NCI-H82 treated with DMSO at 0.1 percent for 48 hours (cell line): Measurements from ENCODE around the gene NKAIN2.
"Not testable (repeated sequence)": the region's sequence is repeated elsewhere in the genome, so short reads cannot be mapped to it uniquely, and the experiment has no call there.

Experiments used
- DNase-seq: peaks from one replicate; lab custom pipeline; 2025; ENCODE audit not compliant: unreplicated experiment; lab: John Stamatoyannopoulos, UW

NKAIN2 gene

GRCh38 chr6:124737804-124738203 is 934.1 kb downstream of the NKAIN2 start:
- not testable (repeated sequence) for DNase-seq

DNA sequence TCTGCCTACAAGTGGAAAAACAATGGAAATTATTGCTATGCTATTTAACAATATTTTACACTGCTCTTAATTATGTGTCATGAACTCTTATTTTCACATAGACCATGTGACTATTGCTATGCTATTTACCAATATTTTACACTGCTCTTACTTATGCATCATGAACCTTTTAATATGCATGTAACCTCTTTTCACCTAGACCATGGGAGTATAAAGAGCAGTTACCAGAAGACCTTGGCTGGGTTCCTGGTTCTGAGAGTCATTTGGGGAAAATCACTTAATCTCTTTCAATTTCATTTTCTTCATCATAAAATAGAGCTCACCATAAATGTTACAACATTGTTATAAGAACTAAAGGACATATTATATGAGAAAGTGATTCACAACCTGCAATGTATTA is 934.8 kb downstream of the NKAIN2 start:
- no peak for DNase-seq

DNA sequence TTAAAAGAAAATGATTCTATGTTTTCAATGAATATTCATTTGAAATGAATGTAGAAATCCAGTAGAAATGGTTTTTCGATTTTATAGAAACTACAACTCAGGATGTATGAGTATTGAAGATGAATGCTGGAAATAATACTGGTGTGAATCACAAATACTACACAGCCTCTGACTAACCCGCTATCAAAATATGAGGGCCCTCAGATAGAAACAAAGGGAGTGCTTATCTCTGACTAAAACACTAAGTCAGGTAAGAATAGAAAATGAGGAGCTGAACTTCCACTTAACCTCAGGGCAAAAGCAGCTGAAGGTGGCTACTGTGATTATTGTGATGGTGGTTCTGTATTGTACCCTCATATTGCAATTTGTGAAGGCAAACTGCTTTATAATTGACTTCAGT is 937.7 kb downstream of the NKAIN2 start:
- DNase-seq = no peak

DNA sequence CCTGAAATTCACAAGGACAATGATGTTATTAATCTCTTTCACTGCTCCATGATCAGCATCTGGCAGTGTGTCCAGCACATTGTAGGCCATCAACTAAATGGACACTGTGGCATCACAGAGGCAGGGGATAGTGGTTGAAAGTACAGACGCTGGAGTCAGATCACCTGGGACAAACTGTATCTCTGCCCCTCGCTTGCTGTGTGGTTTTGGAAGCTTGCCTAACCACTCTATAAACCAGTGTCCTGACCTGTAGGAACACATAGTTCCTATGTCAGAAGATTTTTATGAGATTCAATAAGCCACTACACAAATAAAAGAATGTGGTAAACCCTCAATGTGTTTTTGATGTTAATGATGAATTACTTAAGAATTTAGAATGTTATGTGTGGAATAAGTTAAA is 939.3 kb downstream of the NKAIN2 start:
- no peak for DNase-seq

DNA sequence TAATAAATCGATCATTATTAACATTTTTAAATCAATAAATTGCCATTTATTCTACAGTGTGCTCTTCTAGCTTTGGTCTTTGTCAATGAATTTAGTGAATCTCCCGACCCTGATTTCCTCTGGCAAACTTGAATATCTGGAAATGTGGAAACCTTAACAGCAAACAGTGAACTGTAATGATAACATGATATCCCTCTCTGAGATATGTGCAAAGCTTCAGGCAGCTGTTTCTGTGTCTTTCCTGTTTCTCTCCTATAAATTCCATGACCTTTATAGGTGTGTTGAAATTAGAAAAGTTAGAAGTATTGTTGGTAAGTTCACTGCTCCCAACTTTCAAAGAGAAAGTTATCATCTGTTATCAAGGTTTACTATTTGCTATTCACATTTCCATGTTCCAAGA is 939.8 kb downstream of the NKAIN2 start:
- DNase-seq = no peak

DNA sequence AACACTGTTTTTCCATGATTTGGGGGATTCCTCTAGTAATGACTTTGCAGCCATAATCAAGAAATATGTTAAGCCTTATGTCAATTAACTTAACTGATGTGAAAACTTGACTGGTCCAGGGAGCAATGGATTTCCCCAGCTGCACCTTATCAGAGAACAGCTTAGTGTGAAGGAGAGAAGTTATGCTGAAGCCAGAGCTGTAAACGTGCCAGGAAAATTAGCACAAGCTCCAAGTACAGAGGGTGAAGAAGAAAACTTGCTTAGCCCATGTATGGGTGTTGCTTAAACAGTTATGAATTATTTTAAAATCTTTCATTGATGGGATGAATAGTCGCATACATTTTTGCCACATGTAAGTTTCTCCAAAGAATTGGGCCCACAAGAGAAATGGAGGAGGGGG is 943.7 kb downstream of the NKAIN2 start:
- DNase-seq = no peak

- DNase-seq = no peak
Observed at GRCh38 chr6:124748778-124749177, 945.1 kb downstream of the NKAIN2 start.

GRCh38 chr6:124753001-124753400 is 949.3 kb downstream of the NKAIN2 start:
- DNase-seq = no peak

DNA sequence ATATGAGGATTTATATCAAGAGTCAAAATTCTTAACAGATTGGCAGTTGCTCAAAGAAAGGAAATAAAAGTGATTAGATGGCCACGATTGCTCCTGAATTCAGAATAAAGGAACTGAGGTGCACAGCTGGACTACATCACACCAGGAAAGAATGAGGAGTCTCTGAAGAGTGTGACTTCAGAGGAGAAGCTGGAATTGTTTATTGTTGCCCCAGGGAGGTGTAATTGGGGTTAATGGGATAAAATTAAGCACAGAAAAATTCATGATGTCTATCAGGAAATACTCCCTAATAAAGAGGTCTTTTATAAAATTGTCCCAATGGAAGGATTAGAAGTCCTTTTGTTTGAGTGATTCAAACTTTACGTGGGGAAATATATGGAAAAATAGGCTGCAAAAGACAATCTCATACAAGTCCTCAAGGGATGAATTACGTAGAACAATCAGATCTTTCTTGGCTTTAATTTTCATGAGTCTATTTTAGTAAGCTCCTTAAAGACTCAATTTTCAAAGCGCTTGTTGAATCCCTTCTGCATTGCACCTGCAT is 950.0 kb downstream of the NKAIN2 start:
- DNase-seq = no peak

DNA sequence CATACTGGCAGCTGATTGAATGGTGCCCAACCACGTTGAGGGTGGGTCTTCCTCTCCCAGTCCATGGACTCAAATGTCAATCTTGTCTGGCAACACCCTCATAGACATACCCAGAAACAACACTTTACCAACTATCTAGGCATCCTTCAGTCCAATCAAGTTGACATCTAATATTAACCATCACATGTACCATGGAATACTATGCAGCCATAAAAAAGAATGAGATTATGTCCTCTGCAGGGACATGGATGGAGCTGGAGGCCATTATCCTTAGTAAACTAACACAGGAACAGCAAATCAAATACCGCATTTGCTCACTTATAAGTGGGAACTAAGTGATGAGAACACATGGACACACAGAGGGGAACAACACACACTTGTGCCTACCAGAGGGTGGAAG is 951.7 kb downstream of the NKAIN2 start:
- no peak for DNase-seq

DNA sequence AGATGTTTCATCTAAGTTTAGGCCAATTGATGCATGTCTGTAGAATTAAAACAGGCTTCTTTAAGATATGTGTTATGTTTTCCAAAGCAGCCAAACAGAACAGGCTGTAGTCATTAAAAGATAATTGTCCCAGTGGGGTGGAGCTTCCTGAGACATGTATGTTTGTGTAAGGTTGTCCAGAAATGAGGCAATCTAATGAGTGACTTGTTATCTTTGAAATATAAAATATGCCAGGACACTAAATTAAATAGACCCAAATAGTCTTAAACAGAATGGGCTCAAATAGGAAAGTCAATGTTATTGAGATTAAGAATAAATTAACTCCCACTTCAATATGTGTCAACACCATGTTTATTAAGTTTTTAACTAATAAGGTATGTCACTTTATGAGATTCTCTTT is 953.9 kb downstream of the NKAIN2 start:
- DNase-seq = no peak

DNA sequence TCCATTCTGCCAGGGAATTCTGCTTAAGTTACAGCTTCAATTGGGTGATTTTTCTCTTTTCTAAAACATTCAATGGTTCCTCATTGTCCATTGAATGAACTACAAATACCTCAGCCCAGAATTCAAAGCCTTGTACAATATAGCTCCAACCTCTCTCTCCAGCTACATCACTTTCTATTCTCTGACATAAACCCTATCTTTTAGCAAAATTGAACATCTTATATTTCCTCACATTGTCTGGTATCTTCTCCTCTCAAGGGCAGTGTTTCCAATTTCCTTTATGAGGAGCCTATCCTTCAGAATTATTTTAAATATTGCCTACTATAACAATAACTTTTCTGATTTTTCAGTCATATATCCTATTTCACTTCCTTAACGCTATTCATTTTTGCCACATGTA is 955.0 kb downstream of the NKAIN2 start:
- no peak for DNase-seq

DNA sequence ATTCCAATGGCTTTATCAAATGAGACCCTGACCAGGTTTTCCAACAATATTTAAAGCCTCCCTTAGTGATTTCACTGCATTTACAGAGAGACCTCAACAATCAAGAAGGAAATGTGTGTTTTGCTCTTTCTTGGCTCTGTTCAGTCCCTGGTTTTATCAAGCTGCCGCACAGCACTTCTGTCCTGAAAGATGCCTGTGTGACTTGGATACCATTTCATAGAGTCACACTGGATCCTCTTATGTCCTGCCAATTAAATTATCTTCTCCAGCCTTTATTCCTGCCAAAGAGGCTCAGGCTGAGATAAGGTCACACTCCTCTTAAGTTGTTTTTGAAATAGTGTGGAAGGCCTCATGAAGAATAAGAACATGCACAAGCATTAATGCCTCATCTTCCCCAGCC is 961.6 kb downstream of the NKAIN2 start:
- DNase-seq = no peak

DNA sequence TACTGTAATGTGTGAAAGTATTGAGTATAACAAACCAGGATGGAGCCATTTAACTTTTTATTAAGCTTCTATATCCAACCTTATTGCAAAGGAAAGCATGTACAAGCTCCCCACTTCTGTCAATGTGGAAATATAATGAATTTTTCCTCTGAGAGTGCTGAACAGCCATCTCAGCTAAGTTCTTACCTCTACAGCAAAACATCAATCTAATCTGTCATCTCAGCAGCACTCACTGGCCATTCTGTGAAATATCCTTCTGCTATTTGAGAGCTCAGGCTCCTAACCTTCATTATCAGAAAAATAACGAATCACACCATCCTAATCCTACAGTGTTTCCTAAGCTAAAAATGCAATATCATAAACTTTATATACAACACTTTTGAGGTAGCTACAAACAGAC is 964.6 kb downstream of the NKAIN2 start:
- no peak for DNase-seq

DNA sequence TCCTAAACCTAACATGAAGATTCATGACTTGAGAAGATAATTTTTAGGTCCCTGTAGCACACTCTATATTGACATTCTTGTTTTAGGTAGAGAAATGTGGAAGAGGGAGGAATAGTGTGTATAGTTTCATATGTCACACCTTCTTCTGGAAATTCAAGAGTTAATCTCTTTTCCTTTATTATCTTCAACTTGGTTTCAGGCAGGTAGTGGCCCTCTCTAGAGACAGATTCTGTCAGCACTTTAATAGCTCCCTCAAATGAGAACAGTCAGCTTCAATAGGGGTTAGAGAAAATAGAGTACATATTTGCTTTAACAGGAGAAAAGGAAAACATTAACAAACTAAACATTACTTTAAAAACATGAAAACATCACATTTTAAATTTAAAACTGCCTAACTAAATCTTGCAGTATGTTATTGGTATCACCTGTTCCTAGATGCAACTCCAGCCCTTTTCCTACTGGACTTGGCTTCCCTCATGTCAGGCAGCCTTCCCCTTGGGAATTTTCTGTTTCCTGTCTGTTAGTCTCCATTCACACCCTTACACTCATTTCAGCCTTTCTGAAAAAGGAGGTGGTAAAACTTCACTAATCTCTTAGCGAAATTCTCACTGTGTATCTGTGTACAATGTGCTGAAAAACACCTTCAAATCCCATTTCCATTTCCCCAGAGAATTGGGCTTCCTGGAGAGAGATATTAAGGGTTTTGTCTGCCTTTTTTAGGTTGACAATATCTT is 966.3 kb downstream of the NKAIN2 start:
- no peak for DNase-seq

- no peak for DNase-seq
Observed at GRCh38 chr6:124770784-124771183, 967.1 kb downstream of the NKAIN2 start.

DNA sequence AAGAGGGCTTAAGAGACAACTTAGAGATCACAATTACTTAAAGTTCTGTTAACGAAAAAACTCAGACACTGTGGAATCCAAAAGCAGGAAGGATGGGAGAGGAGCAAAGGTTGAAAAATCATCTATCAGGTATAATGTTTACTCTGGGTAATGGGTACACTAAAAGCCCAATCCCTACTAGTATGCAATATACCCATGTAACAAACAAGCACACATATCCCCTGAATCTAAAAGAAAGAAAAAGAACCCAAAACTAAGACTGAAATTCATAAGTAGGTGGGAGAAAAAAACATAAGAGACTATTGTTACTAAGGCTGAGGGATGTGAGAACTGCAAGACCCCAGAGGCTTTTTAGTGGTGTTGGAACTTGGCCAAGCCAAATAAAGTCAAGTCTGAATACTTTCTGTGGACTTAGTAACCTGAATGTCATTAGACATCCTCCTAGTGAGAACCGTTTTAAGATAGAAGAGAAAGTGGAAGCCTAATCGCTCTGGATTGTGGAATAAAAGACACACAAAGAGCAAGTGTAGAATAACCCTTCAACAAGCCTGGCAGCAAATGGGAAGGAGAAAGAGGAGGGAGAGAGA is 969.2 kb downstream of the NKAIN2 start:
- DNase-seq = no peak

DNA sequence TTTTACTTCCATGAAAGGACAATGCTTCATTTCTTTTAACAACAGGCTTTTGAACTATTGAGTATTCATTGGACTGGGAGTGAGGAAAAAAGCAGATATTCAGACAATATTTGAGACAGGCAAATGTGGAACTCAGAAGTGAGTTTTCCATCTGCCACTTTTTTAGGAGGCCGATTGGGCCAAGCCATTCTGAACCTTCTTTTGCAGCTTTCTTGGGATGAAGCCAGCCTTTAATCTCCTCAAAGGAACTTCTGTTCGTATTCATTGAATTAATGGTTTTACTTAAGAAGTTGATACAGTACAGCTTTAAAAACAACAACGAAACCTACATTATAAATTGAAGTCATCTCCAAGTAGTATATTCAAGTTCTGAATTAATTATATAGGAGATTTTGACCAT is 971.5 kb downstream of the NKAIN2 start:
- no peak for DNase-seq

DNA sequence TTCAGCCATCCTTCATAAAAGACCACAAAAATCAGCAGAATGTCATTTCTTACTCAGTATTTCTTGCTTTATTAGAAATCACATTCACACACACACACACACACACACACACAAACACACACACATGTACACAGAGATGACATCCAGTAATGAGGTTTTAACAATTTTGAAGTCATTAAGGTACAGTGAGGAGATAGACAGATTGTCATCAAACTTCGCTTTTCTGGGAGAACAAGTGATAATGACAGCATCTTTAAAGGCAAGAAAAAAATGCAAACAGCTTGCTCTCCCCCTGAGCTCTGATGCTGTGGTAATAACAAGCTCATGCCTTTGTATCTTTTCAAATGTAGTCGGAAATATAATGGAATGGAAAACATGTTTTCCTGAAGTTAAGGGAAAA is 974.2 kb downstream of the NKAIN2 start:
- DNase-seq = no peak

DNA sequence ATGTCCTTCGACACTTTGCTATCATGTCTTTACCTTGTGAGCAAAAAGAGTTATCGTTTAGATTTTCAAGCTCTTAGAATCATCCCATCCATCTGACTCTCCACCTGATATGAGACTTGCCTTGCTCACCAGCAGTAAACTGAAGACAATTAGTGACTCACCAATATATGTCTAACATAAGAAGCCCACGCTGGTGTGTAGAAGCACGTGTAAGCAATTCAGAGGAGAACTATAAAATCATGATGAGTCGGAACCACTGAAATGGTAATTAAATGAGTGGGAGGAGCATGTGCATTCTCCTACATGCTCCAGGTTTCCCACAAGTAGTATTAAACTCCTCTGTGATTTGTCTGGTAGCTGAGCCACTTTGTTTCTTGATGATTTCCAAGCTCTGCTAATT is 977.0 kb downstream of the NKAIN2 start:
- no peak for DNase-seq

DNA sequence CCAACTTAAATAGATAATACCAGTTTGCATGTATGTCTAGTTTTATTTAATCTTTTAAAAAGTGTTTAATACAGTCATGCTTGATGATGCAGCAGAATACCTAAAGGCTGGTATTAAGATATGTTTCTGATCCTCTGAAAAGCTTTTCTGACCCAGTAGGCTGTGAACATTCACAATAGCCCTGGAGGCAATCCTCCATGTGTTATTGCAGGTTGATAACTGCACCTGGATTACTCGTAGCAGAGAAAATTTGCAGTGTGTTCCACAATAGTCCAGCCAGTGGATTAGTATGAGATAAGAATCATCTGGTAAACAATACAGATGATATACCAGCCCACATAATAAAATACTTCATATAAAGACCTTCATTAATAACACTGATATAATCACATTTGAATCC is 979.7 kb downstream of the NKAIN2 start:
- no peak for DNase-seq

DNA sequence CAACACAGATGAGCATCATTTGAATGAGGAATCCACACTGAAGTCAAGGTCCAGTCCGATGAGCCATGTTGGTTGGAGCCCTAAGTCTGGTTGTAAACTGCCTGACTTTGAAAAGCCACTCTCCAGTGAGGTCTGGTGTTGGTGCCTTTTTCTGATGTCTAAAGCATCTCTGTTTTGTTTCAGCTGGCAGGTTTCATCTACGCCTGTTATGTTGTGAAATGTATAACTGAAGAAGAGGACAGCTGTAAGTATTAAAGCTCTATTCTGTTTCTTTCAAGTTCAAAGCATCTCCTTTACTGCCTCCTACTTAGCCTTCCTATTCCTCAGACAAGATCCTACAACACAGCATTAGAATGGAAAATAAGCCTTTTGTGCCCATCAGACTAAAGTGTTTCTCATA is 987.5 kb downstream of the NKAIN2 start:
- no peak for DNase-seq

- no peak for DNase-seq
Observed at GRCh38 chr6:124792386-124792785, 988.7 kb downstream of the NKAIN2 start.
